Fibroblast of lung (primary cell): ENCODE data around the gene ZBTB4.

Experiments
- CTCF ChIP-seq, 2 donors: IDR thresholded peaks in 1 of 2; conservative IDR thresholded peaks in 1 of 2; 1 replicate in 1 of 2; 2 replicates in 1 of 2; pipeline ENCODE4 v1.5.1; 2011 to 2012; ENCODE audit warnings: low read length in 2 of 2, control low read depth in 1 of 2, inconsistent platforms in 1 of 2, low read depth in 1 of 2, mild to moderate bottlenecking in 1 of 2
- EZH2 ChIP-seq: IDR thresholded peaks from 2 replicates; pipeline ENCODE4 v1.5.1; 2012; ENCODE audit warnings: low read length, control low read depth, mild to moderate bottlenecking; ENCODE audit errors: missing control alignments

- no peak for TF ChIP-seq EZH2
- no peak for TF ChIP-seq CTCF (conservative IDR thresholded peaks at IDR 0.05 in 1 of 2, IDR thresholded peaks at IDR 0.05 in 1 of 2; ENCODE audit: low read depth in 1 of 2, low read length in 2 of 2)
Observed at GRCh38 chr17:7437369-7437863, 42.0 kb downstream of the ZBTB4 start.
